ENCODE measurements around the gene INTS6L. TPM values are rescaled to one million over a fixed set of nuclear protein-coding genes. Genes with fewer than 3 reads are reported as not detected.
A peak's percentile ranks its signal among the peaks of the same experiment; 100 is the strongest.

Gene INTS6L
- total and polyA plus RNA-seq, 3 donors from 2014 or later, result 15.0 to 47.6 (median 41.3) TPM

GRCh38 chrX:135522132-135522530, 1.7 kb downstream of the INTS6L start:
- TF ChIP-seq POLR2A (IDR thresholded peaks at IDR 0.05) (no peak), CTCF (IDR thresholded peaks at IDR 0.05) (no peak)
- Histone ChIP-seq H3K36me3 (ENCODE audit: low read depth, missing control alignments) (no peaks in the 10 kb centered on the region), H3K27me3 (no peaks in the 10 kb centered on the region), H3K27ac (peak overlapping the region; percentile 69 to 72), H3K4me1 (no peaks in the 10 kb centered on the region), H3K9me3 (no peaks in the 10 kb centered on the region), H3K4me3 (peak overlapping the region; percentile 39 to 61)
- no peak for DNase-seq
- WGBS, 2 donors, result 0 to 1% methylated on average over 7 to 9 of the region's 9 CpGs
- intact Hi-C loops (cut with DNase I; ENCODE audit: low total_unique reads), result no loop called here

DNA sequence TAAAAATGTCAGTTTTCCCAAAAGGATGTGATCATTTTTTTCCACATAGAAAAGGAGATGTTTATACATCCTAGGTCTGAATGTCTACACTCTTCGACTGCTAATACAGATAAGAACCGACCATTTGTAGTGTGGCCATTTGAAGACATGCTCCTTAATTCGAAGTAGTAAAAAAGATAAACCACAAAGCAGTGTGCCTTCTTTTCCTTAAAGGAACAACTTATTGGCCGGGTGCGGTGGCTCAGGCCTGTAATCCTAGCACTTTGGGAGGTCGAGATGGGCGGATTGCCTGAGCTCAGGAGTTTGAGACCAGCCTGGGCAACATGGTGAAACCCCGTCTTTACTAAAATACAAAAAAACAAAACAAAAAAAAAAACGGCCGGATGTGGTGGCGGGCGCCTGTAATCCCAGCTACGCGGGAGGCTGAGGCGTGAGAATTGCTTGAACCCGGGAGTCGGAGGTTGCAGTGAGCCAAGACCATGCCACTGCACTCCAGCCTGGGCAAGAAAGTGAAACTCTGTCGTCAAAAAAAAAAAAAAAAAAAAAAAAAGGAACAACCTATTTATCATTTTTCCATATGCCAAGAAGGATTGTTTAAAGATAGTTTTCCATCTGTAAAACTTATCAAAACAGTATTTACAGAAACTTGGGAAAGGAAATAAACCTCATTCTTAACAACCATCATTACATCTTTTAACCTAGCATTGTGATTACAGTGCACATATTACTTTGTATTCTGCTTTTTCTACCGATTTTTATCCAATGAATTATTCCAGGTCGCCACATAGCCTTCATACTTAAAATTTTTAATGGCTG, 2.6 kb downstream of the INTS6L start:
- WGBS, 2 donors, result 62 to 63% methylated on average over 19 to 20 of the region's 20 CpGs
- H3K36me3 ChIP-seq (ENCODE audit: low read depth, missing control alignments), result no peaks in the 10 kb centered on the region
- no peak for DNase-seq

DNA sequence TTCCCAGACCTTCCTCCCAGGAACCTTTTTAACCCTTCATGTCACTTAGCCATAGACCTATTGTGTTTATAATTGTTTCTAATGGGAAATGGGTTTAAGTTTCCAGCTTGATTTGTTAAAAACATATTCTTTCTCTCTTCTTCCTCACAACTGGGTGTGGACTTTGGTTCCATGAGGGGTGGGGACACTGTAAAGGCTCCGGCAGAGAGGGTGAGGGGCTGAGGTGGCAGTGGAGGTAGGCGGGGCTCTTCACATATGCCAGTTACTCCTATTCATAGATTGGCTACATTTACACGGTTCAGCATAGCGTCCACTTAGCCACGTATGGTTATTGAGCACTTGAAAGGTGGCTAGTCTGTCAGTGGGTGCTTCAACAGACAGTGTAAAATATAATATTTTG, 7.8 kb downstream of the INTS6L start:
- Histone ChIP-seq H3K9me3 (no peaks in the 10 kb centered on the region), H3K27ac (no peak overlapping the region), H3K36me3 (ENCODE audit: low read depth, missing control alignments) (no peaks in the 10 kb centered on the region), H3K4me1 (no peaks in the 10 kb centered on the region), H3K4me3 (no peak overlapping the region), H3K27me3 (no peaks in the 10 kb centered on the region)
- intact Hi-C loops (cut with DNase I; ENCODE audit: low total_unique reads), result no loop called here
- DNase-seq, result no peak
- WGBS, 2 donors, result 68 to 71% methylated on average over 5 of the region's 5 CpGs
- no peak for TF ChIP-seq CTCF (IDR thresholded peaks at IDR 0.05)
- TF ChIP-seq POLR2A (IDR thresholded peaks at IDR 0.05), result no peak

More for the DNA sequence above, 2.6 kb downstream of the INTS6L start:
- intact Hi-C loops (cut with DNase I; ENCODE audit: low total_unique reads), result no loop called here
- H3K27me3 ChIP-seq, result no peaks in the 10 kb centered on the region
- no peak overlapping the region for H3K4me3 ChIP-seq
- TF ChIP-seq POLR2A (IDR thresholded peaks at IDR 0.05), result no peak
- peak overlapping the region in 1 of 2 donors; percentile 69 for H3K27ac ChIP-seq
- no peaks in the 10 kb centered on the region for H3K9me3 ChIP-seq
- H3K4me1 ChIP-seq, result no peaks in the 10 kb centered on the region

DNA sequence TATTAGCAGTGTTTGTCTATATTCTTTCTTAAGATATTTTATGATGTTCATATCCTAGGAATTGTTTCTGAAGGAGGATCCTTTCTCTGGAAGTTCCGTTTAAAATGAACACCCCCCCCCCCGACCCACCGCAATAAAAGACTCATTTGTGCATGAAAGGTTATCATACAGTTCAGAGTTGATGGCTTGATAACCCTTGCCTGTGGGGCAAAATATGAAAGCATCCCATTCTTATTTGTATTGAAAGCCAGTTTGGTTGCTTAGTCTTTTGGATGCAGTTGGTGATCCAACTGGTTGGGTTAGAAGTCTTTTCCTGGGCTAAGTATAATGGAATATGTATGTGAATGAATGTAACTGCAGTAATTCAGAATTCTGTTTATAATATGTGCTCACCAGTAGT, 8.3 kb downstream of the INTS6L start:
- no peaks in the 10 kb centered on the region for H3K9me3 ChIP-seq
- no peak for DNase-seq
- H3K27ac ChIP-seq, result no peak overlapping the region
- H3K4me3 ChIP-seq, result no peak overlapping the region
- intact Hi-C loops (cut with DNase I; ENCODE audit: low total_unique reads), result no loop called here
- no peaks in the 10 kb centered on the region for H3K4me1 ChIP-seq
- no peaks in the 10 kb centered on the region for H3K36me3 ChIP-seq (ENCODE audit: low read depth, missing control alignments)
- H3K27me3 ChIP-seq, result no peaks in the 10 kb centered on the region
- 59 to 75% methylated on average over 3 of the region's 3 CpGs for WGBS, 2 donors
- TF ChIP-seq CTCF (IDR thresholded peaks at IDR 0.05) (no peak), POLR2A (IDR thresholded peaks at IDR 0.05) (no peak)

DNA sequence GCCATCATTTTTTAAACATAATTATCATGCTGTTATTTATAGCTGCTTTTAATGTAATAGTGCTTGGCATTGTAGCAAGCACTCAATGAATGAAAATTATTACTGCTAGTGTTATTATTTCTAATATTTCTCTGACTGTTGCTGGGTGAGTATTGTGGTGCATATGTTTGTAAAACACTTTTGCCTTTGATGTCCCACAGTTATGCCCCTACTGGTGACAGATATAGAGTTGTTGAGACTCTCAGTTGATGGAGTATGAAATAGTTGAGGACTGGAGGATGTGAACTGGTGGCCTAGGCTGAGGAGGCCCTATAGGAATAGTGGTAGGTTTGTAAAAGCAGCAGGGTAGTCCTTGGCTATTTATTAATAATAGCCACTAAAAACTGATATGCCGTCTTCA, 9.6 kb downstream of the INTS6L start:
- Histone ChIP-seq H3K27me3 (no peaks in the 10 kb centered on the region), H3K36me3 (ENCODE audit: low read depth, missing control alignments) (no peaks in the 10 kb centered on the region), H3K9me3 (no peaks in the 10 kb centered on the region), H3K4me1 (no peaks in the 10 kb centered on the region), H3K4me3 (no peak overlapping the region), H3K27ac (no peak overlapping the region)
- no peak for DNase-seq
- TF ChIP-seq POLR2A (IDR thresholded peaks at IDR 0.05) (no peak), CTCF (IDR thresholded peaks at IDR 0.05) (no peak)
- WGBS, 2 donors, result 60 to 89% methylated on average over 1 of the region's 1 CpG
- intact Hi-C loops (cut with DNase I; ENCODE audit: low total_unique reads), result no loop called here

Data from testis (tissue), 3 donors.